Stimulated activated CD8-positive, alpha-beta memory T cell treated with anti-CD3 and anti-CD28 coated beads, Interleukin-7, amount 100 ng/mL, for 4 hours (primary cell): Measurements from ENCODE around the gene SLC39A1.
A peak's percentile ranks its signal among the peaks of the same experiment; 100 is the strongest.

ENCODE experiments used
- DNase-seq, 2 donors: peaks; one replicate each; pipeline ENCODE4 v3.0.0-alpha.2; 2020; ENCODE audit warnings: low read depth in 2 of 2

SLC39A1 gene

GRCh38 chr1:153953859-153954365 lies 9.4 kb downstream of the SLC39A1 start:
- DNase-seq: no peak

- no peak for DNase-seq
Measured at GRCh38 chr1:153951801-153952200, 11.5 kb downstream of the SLC39A1 start.

GRCh38 chr1:153951183-153951582 lies 12.2 kb downstream of the SLC39A1 start:
- DNase-seq: no peak

GRCh38 chr1:153946622-153947241 lies 16.6 kb downstream of the SLC39A1 start, which contains the start of gene DENND4B:
Gene DENND4B (minus strand): TSS chr1:153946718. CDS start chr1:153944374, 2,344 bp downstream.
- DNase-seq: peak; percentile 50 to 73

GRCh38 chr1:153945795-153946621 lies 17.3 kb downstream of the SLC39A1 start:
- peak; percentile 47 to 72 for DNase-seq

- DNase-seq: peak; percentile 69 to 73
Measured at GRCh38 chr1:153945131-153945794, 18.1 kb downstream of the SLC39A1 start.

- no peak for DNase-seq
Measured at GRCh38 chr1:153944827-153945117, 18.6 kb downstream of the SLC39A1 start.

GRCh38 chr1:153944005-153944826 lies 19.1 kb downstream of the SLC39A1 start:
- no peak for DNase-seq

- no peak for DNase-seq
Measured at GRCh38 chr1:153942766-153943549, 20.4 kb downstream of the SLC39A1 start.

GRCh38 chr1:153941826-153942725 lies 21.3 kb downstream of the SLC39A1 start:
- no peak for DNase-seq

GRCh38 chr1:153940756-153941155 lies 22.6 kb downstream of the SLC39A1 start:
- DNase-seq: no peak

- no peak for DNase-seq
Measured at GRCh38 chr1:153939476-153939875, 23.9 kb downstream of the SLC39A1 start.

GRCh38 chr1:153938996-153939395 lies 24.3 kb downstream of the SLC39A1 start:
- no peak for DNase-seq

- no peak for DNase-seq
Measured at GRCh38 chr1:153937331-153937730, 26.0 kb downstream of the SLC39A1 start.

- DNase-seq: no peak
Measured at GRCh38 chr1:153936011-153936802, 27.1 kb downstream of the SLC39A1 start.

GRCh38 chr1:153934746-153935145 lies 28.6 kb downstream of the SLC39A1 start:
- DNase-seq: no peak

- no peak for DNase-seq
Measured at GRCh38 chr1:153933955-153934354, 29.4 kb downstream of the SLC39A1 start.

GRCh38 chr1:153933430-153933829 lies 29.9 kb downstream of the SLC39A1 start:
- DNase-seq: no peak
